NCI-H2081 (cell line): ENCODE results near the gene ORC6.

ENCODE experiments used
- DNase-seq, 2 experiments: peaks; one replicate each; lab custom pipeline; 2025; lab: John Stamatoyannopoulos, UW

Gene ORC6

DNA sequence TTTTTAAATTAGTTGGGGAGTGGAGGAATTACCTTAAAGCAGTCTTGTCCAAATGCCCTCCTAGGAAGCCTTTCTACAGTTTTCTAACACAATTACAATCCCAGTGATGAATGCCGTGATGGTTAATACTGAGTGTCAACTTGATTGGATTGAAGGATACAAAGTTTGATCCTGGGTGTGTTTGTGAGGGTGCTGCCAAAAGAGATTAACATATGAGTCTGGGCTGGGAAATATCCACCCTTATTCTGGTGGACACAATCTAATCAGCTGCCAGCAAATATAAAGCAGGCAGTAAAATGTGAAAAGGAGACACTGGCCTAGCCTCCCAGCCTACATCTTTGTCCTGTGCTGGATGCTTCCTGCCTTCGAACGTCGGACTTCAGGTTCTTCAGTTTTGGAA, 12.2 kb downstream of the ORC6 start:
- no peak for DNase-seq

DNA sequence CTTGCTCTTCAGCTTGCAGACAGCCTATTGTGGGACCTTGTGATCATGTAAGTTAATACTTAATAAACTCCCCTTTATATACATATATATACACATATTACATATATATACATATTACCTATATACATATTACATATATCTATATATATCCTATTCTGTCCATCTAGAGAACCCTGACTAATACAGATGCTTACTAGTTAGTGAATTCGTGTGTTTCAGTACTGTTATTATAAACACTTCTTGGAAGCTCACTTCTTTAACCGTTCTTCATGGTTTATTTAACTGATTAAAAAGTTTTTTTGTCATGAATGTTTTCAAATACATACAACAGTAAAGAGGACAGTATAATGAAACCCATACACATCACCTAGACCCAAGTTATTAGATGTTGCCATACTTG, 12.6 kb downstream of the ORC6 start:
- no peak for DNase-seq

DNA sequence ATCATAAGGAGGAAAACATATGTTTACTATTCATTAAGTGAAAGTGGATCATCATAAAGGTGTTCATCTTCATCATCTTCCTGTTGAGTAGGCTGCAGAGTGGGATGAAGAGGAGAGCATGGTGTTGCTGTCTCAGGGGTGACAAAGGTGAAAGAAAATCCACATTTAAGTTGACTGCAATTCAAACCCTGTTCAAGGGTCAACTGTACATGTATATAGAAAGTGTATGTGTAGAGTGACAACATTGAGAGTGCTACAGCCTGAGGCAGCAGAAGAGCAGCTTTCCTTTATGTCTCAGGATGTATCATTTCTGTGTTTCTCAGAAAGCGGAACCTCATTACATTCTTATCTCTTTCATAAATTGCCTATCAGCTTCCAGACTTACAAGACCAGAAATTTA, 17.2 kb downstream of the ORC6 start:
- DNase-seq = no peak

DNA sequence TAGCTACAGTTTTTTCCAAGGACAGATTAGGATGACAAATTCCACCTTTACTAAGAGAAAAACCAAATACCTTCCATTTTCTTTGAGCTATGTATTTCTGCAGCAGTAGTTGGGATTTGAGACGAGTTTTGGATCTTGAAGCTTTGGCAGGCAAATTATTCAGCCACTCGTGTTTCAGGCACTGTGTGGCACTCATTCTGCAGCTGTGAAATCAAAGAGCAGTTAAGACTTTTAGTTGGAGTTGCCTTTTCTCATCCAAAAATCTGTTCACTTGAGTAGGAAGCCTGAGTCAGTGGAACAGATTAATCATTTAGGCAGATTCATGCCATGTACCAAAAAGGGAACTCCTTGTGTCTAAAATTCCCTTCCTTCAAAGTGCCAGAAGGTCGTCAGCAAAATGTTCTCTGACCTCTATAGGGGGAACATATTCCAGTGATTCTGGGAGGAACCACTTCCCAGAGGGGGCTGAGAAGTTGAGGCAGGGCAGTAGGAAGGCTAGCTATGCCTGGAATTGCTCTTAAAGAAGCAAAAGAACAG, 20.1 kb downstream of the ORC6 start:
- DNase-seq = no peak

DNA sequence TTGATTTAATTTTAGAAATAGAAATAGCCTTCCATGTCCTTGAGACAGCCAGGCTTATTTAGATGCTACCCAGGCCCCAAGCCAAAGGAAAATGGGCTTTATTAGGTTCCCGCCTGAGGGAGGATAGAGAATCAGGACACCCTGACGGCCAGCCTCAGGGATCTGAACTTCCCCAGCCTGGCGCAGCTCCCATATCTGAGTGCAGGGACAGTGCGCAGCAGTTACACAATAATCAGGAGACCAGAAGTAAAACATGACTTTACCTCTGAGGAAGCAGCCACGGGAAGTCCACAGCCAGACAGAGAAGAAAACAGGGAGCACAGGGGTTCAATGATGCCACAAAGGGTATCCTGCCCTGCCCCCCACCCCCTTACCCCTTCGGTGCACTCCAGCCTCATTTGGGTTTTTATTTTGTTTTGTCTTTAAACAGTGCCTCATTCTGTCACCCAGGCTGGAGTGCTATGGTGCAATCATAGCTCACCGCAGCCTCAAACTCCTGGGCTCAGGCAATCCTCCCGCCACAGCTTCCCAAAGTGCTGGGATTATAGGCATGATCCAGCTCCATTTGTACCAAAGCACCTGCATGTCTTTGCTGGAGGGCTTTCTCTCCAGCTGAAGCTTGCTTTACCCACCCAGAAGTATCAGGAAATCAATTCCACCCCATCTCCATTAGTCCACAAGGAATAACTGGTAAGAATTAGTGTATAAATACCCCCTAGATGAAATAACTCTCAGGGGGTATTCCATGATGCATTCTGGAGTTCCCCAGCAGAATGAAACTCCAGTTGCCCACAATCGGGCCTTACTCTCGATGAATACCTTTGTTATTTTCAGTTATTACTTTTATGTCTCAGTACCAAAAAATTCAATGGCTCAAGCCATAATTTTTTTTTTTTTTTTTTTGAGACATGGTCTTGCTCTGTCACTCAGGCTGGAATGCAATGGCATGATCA, 21.9 kb downstream of the ORC6 start:
- DNase-seq = no peak

DNA sequence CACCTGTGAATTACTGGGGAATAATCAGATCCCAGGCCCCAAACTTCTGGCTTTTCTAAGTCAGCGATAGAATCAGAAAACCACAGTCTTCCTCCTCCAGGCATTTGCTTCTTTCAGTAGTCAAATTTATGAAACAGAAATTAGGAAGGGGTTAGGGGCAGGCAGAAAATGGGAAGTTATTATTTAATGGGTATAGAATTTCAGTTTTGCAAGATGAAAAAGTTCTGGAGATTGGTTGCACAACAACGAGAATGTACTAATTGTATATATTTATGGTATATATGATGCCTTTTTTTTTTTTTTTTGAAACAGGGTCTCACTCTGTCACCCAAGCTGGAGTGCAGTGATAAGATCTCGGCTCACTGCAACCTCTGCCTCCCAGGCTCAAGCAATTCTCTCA, 23.5 kb downstream of the ORC6 start:
- DNase-seq = no peak

DNA sequence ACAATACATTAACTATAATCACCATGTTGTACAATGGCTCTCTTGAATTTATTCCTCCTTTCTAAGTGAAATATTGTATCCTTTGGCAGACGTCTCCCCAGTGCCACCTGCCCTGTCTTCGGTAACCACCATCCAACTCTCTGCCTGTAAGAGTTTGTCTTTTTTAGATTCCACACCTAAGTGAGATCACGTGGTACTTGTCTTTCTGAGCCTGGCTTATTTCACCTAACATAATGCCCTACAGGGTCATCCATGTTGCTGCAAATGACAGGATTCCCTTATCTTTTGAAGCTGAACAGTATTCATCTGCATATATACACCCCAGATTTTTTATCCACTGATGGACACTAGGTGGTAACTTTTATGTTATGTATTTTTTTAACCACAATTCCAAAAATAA, 24.2 kb downstream of the ORC6 start:
- no peak for DNase-seq

DNA sequence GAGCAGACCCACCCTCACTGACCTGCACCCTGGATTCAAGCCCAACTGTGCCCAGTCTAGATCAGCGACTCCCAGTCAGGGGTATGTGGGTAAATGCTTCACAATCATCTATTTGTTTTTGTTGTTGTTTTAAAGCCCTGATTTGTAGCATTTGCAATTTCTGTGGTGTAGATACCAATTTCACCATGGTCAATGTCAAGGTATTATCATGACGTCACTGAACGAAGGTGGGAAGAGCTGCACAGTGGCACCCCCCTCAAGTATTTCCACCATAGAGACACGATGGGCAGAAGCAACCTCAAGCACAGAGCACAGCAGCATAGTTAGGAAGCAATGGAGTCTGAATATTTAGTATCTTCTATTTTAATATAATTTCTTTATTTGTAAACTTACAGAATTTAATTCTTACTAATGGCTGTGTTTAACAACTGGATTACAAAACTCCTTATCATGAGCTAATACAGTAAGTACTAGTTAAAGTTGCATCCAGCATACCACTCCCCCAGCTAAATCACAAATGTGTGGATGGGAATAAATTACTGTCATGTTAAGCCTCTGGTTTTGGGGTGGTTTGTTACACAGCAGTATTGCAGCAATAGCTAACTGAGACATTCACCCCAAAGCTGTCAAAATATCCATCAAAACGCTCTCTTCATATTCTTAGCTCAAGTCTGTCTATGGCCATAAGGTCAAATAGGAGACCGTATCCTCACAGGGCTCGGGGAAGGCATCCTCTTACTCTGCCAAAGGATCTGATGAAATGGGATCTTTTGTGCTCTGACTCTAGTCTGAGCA, 25.5 kb downstream of the ORC6 start:
- no peak for DNase-seq

DNA sequence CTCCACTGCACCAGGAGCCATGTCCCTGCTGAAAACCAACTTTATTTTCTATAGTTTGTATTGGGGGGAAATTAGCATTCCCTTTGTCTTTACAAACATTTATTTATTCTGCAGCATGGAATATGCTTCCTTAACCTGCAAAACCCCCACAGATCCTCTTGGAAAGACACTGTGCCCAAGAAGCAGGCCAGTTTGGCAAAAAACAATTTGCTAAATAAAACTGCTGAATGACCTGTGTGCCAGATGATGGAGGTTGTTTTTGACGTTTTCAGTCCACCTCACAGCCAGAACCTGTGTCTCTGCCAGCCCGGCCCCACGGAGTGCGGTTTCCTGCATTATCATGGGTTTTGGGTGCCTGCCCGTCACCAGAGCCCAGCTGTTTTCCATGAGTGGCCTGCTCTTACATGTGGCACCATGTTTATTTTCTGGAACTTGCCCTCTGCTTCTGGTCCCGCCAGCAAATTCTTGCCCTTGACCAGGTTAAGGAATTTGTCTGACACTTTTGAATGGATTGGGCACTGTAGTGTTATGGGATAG, 26.4 kb downstream of the ORC6 start:
- no peak for DNase-seq

DNA sequence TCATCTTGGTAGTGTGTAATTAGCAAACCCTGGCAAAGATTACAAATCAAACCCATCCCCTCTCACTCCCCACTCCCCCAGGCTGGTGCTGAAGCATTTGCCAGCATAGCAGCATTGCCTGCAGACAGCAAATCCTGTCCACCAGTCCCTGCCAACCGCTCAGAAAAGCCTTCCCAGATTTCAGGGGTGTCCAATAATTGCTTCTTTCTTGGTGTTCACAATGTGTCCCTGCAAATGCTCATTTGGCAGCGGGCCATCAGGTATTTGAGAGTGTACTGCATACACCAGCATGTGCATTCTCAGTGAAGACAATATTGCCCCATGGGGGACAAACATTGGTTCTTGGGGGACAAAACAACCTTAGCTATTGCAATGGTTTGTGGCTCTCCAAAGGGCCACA, 28.2 kb downstream of the ORC6 start:
- DNase-seq = no peak

DNA sequence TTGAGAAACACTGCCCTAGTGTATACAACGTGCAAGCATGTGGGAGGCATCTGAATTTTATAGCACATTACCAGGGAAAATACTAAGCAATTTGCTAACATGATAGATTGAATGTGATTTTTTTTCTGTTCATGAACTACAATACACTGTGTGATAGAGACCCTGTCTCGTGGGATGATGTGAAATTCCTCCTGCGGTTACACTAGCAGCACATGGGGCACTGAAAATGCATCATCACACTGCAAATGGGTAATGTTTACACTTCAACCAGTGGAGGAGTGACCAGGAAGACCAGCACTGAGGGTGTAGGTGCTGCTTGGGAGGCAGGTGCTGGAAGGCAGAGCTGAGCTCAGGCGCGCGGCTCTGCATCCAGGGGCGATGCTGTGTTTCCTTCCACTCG, 28.8 kb downstream of the ORC6 start:
- DNase-seq = no peak

DNA sequence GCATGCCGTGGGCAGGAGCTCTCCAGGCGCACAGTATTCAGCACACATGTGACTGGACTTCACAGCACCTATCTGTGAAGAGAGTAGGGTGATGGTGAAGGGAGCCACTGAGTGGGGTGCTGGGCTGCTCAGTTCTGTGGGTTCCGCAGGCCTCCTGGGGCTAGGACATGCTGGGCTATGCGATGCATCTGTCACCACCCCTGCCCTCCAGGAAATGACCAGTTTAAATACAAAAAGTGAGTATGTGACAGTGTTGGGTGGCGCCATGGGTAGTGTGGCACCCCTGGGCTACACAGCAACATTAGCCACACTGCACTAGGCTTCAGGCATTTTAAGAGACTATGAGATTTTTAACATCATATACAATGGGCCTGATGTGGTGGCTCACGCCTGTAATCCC, 30.1 kb downstream of the ORC6 start:
- no peak for DNase-seq

DNA sequence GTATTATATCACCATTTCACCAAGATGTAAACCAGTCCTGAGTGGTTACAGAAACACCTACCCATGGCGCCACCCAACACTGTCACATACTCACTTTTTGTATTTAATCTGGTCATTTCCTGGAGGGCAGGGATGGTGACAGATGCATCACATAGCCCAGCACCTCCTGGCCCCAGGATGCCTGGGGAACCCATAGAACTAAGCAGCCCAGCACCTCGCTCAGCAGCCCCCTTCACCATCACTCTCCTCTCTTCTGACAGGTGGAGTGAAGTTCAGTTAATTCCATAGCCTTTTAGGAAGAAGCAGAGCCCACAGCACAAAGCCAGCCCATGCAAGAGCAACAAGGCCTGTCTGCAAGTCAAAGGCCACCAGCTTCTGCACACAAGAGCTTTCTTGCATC, 31.2 kb downstream of the ORC6 start:
- DNase-seq = no peak

DNA sequence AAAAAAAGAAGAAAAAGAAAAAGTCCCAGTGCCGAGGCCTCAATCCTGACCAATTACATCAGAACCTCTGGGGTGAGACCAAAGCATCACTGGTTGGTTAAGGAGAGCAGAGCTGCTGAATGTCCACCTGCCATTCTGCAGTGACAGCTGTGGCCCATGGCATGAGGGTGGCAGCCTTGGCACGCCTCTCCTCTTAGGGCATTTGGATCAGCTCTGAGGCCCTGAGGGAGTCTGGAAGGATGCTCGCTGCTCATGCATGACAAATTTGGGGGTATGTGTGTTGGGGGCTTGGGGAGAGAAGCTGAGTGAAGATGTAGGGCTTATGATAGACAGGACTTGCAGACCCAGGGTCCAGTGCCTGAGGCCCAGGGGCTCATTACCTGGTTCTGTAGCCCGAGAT, 32.4 kb downstream of the ORC6 start:
- DNase-seq = no peak

DNA sequence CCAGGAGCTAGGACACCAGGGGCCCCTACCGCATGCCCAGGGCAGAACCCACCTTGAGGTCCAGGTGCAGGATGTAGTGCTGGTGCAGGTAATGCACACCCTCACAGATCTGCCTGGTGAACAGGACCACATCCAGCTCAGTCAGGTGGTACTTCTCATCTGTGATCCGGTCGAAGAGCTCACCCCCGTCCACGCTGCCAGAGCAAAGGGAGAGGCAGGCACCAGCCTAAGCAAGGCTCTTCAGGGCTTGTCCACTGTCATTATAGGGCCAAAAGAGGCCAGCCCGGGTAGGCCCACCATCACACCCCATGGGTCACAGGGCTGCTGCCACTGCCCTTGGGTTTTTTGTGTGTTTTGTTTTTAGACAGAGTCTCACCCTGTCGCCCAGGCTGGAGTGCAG, 37.7 kb downstream of the ORC6 start:
- no peak for DNase-seq

DNA sequence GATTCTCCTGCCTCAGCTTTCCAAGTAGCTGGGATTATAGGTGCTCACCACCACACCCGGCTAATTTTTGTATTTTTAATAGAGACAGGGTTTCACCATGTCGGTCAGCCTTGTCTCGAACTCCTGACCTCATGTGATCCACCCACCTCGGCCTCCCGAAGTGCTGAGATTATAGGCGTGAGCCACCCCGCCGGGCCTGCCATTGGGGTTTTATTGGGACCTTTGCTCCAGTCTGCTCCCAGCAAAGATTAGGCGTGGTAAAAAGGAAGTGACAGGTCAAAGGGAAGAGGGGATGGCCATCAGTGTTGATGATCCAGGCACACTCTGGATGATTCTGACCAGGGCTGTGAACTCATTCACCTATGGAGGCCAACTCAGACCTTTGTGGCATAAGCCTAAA, 38.2 kb downstream of the ORC6 start:
- no peak for DNase-seq

DNA sequence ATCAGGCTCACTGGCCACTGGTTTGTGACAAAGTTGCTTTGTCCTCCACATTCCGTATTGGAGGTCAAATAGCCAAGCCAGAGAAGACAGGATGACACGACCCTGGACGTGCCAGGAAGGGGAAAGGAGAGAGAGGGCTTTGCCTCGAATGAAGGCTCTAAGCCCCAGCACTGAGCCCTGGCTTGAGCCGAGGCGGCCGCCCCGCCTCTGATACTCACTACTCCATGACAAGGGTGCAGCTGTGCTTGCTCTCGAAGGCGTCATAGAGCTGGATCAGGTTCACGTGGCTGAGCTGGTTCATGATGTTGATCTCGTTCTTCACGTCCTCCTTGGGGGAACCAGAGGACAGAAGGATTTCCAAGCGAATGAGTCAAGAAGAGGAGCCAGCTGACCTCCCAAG, 39.3 kb downstream of the ORC6 start:
- DNase-seq = no peak

DNA sequence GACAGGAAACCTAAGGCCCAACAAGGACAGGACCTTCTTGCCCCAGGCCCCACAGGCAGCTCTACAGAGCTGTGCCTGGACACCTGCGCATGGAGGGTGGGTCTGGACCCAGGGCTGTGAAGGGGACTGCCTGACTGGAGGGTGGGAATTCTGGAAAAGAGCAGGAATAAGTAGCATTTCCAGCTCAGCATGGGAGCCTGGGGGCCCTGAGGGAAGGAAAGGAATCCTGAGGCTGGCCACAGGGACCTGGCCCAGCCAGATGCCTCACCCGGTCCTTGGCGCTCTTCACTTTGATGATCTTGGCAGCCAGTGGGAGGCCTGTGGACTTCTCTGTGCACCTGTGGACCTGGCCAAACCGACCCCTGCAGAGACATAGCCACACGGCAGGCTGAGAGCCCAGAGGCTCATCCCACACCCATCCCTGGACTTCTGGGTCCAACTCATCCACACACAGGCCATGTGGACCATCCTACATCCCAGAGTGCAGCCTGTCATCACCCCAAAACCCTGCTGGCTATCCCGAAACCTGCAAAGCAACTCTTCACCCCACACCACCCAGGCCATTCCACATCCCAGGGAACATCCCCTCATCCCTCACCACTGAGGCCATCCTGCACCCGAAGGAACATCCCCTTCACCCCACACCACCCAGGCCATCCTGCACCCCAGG, 40.0 kb downstream of the ORC6 start:
- no peak for DNase-seq

DNA sequence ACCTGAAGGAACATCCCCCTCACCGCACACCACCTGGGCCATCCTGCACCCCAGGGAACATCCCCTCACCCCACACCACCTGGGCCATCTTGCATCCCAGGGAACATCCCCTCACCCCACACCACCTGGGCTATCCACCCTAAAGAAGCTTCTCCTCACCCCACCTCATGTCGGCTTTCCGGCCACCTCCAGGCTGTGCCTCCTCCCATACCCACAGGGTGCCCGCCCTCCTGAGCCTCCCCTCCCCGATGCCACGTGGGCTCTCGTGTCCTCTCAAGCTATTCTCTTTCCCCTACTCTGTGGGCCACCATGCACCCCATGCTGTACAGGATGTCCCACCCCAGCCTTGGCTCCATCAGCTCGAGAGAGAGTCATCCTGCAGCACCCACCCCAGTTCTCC, 40.7 kb downstream of the ORC6 start:
- DNase-seq = no peak

DNA sequence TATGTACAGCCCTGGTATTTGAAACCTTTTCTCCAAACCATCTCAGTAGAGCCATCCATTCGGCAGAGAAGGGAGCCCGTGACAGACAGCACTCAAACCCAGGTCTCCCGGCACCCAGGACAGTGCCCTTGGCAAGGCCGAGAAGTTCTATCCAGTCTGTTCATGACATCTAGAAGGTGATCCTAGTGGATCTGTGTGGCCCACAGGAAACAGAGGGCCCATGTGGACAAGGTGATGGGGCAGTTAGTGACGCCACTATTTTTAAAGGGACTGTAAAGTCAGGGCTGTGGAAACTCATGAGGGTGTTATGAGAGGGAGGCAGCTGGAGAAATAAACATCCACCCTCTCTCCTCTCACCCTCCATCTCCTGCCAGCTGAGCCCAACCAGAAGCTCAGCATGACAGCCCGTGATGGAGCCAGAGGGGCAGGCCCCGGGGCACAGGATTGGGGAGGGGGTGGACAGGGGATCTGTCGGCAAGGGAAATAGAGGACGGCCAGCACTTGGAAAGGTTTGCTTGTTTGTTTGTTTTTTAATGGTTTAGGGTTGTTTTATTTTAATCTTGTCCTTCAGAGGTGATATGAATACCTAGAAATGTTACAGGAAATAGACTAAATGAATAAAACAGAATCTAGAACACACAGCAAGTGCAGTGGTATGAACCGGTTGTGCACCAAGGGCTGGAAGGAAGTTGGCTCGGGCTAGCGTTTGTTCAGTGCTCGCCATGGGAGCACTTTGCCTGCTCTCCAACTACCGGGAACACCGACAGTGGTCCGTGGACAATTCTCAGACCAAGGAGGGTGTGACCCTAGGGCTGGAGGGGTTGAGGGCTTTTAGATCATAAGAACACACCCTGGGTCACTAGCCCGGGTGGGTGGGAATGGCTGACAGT, 41.6 kb downstream of the ORC6 start:
- DNase-seq = no peak
